A549 (cell line): Measurements from ENCODE around the gene MAPK4.

ENCODE experiments used
- BCL3 ChIP-seq: fragments of >200 bp; sonication (Bioruptor Twin); formaldehyde crosslinking; IDR thresholded peaks from 3 replicates; pipeline ENCODE4 v1.6.1; 2016
- CHD2 ChIP-seq: fragments of 150-350 bp; IDR thresholded peaks from 2 replicates; pipeline ENCODE4 v1.6.1; 2014; ENCODE audit warnings: low read length; ENCODE audit not compliant: partially characterized antibody
- CHD4 ChIP-seq: fragments of 200-600 bp; sonication (generic); IDR thresholded peaks from 2 replicates; pipeline ENCODE4 v1.6.1; 2016; ENCODE audit warnings: antibody characterized with exemption, mild to moderate bottlenecking, borderline replicate concordance
- CTCF ChIP-seq: fragments of >200 bp; sonication (Bioruptor Twin); formaldehyde crosslinking; IDR thresholded peaks from 3 replicates; pipeline ENCODE4 v1.5.1; 2016
- EP300 ChIP-seq, 2 experiments: fragments of >200 bp; sonication (Bioruptor Twin); formaldehyde crosslinking; IDR thresholded peaks; 2 replicates in 1 of 2; 3 replicates in 1 of 2; pipeline ENCODE4 v1.6.1; 2016 to 2017
- MAZ ChIP-seq: fragments of 150-350 bp; IDR thresholded peaks from 2 replicates; pipeline ENCODE4 v1.6.1; 2014; ENCODE audit warnings: antibody characterized with exemption, low read depth, low read length, borderline replicate concordance
- MYC ChIP-seq: IDR thresholded peaks from 2 replicates; pipeline ENCODE4 v1.6.1; 2012; ENCODE audit warnings: mild to moderate bottlenecking, inconsistent platforms, low read length, improper control_type of control experiment, borderline replicate concordance
- PBX3 ChIP-seq: IDR thresholded peaks from 2 replicates; pipeline ENCODE4 v1.6.1; 2012
- ZC3H11A ChIP-seq: fragments of 450-650 bp; IDR thresholded peaks from 2 replicates; pipeline ENCODE4 v1.6.1; 2014; ENCODE audit warnings: antibody characterized with exemption, mild to moderate bottlenecking

DNA sequence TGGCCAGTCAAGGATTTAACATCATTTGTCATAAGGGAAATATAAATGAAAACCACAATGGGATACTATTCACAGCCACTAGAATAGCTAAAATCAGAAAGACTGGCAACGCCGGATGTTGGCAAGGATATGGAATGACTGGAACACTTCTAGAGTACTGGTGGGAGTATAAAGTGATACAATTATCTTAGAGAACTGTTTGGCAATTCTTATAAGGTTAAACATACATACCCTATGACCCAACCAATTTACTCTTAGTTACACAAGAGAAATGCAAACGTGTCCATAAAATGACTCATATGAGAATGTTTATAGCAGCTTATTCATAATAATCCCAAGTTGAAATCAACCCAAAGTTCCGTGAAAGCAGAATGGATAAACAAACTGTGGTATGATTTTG is 35.1 kb downstream of the MAPK4 start:
- no peak for TF ChIP-seq CTCF
- TF ChIP-seq CHD4: no peak
- TF ChIP-seq EP300 (IDR thresholded peaks at IDR 0.05): no peak
- TF ChIP-seq CHD2: no peak
- no peak for TF ChIP-seq MYC
- TF ChIP-seq PBX3: no peak
- no peak for TF ChIP-seq ZC3H11A
- no peak for TF ChIP-seq BCL3
- no peak for TF ChIP-seq MAZ
